Panc1 (cell line): ENCODE data around the gene RAP1GAP. TPM values are rescaled to one million over a fixed set of nuclear protein-coding genes. Genes with fewer than 3 reads are reported as not detected.

ENCODE experiments used
- ATAC-seq: fragments of 200-7000 bp; cut with Tn5 transposase; 2 replicates; pipeline ENCODE4 v1.9.1; 2020; ENCODE audit warnings: mild to moderate bottlenecking, moderate library complexity
- BruUV-seq: library from RNA; stranded (reverse); fragments of 400-500 nt; replicated peaks from 2 replicates; lab custom pipeline; 2021; lab: Mats Ljungman, UMichigan
- CTCF ChIA-PET: fragments of 300-600 bp; sonication (Branson Sonifier 250); formaldehyde crosslinking; loops from one replicate; lab custom pipeline; 2022; ENCODE audit warnings: antibody characterized with exemption; lab: Charles Lee
- POLR2A ChIA-PET: fragments of 300-600 bp; sonication (Branson Sonifier 250); formaldehyde crosslinking; loops from one replicate; lab custom pipeline; 2022; ENCODE audit warnings: antibody characterized with exemption; lab: Charles Lee
- DNase-seq: peaks from one replicate; pipeline ENCODE4 v3.0.0-alpha.2; 2010; ENCODE audit warnings: low read depth, low spot score
- H3K27ac ChIP-seq: 2 replicates; pipeline ENCODE4 v1.5.1; 2011; ENCODE audit warnings: mild to moderate bottlenecking, low read length, inconsistent platforms
- H3K27me3 ChIP-seq: fragments of 200-500 bp; sonication (Bioruptor generic); 2 replicates; pipeline ENCODE4 v1.6.0; 2014; ENCODE audit warnings: low read length, inconsistent platforms; ENCODE audit not compliant: control insufficient read depth, insufficient read depth
- H3K36me3 ChIP-seq: fragments of 200-500 bp; sonication (Bioruptor generic); 2 replicates; pipeline ENCODE4 v1.5.1; 2014; ENCODE audit warnings: inconsistent platforms, mild to moderate bottlenecking, low read length, moderate library complexity; ENCODE audit not compliant: control insufficient read depth, insufficient read depth
- H3K4me1 ChIP-seq: 2 replicates; pipeline ENCODE4 v1.5.1; 2011; ENCODE audit warnings: inconsistent platforms, mild to moderate bottlenecking, low read length, moderate library complexity; ENCODE audit not compliant: control insufficient read depth, insufficient read depth
- H3K4me3 ChIP-seq, 2 experiments: 2 replicates each; pipeline ENCODE4 v1.5.1; 2011 to 2012; ENCODE audit warnings: low read depth in 2 of 2, low read length in 2 of 2, mild to moderate bottlenecking in 2 of 2, inconsistent platforms in 1 of 2, moderate library complexity in 1 of 2
- H3K9me3 ChIP-seq: fragments of 200-500 bp; sonication (Bioruptor generic); 2 replicates; pipeline ENCODE4 v1.5.1; 2014; ENCODE audit warnings: low read depth, mild to moderate bottlenecking, inconsistent platforms, low read length, moderate library complexity; ENCODE audit not compliant: control insufficient read depth, insufficient read depth
- POLR2AphosphoS5 ChIP-seq: IDR thresholded peaks from 2 replicates; pipeline ENCODE4 v1.6.1; 2012; ENCODE audit warnings: mild to moderate bottlenecking, low read depth, low read length, moderate library complexity
- REST ChIP-seq, 2 experiments: IDR thresholded peaks; 2 replicates each; pipeline ENCODE4 v1.6.1; 2011 to 2012; ENCODE audit warnings: low read depth in 2 of 2, control low read depth in 1 of 2, low read length in 1 of 2, mild to moderate bottlenecking in 1 of 2, moderate library complexity in 1 of 2; ENCODE audit not compliant: insufficient read depth in 1 of 2
- SIN3A ChIP-seq: IDR thresholded peaks from 2 replicates; pipeline ENCODE4 v1.6.1; 2012; ENCODE audit warnings: low read depth, mild to moderate bottlenecking, low read length, moderate library complexity, borderline replicate concordance; ENCODE audit not compliant: insufficient read depth
- TCF7L2 ChIP-seq: IDR thresholded peaks from 2 replicates; pipeline ENCODE4 v1.6.1; 2011; ENCODE audit warnings: mild to moderate bottlenecking, low read depth, low read length, inconsistent platforms
- in situ Hi-C: cut with HindIII; loops from 2 replicates; pipeline ENCODE4 v1.10.0; 2016; ENCODE audit warnings: low sequenced_read_pairs, low pct_unique_long_range_greater_than_20kb
- intact Hi-C: fragments of 100-400 bp; cut with micrococcal nuclease; formaldehyde crosslinking; loops from one replicate; pipeline ENCODE4 v1.10.0; 2022; ENCODE audit not compliant: unreplicated experiment
- total RNA-seq: library from RNA; stranded (reverse); gene quantifications from one replicate; pipeline ENCODE4 v1.2.1, GENCODE V29; 2021; ENCODE audit not compliant: unreplicated experiment
- TF ChIP-seq, protein P1 (sequence below): fragments of 450-650 bp; IDR thresholded peaks from 2 replicates; pipeline ENCODE4 v1.5.1; 2017; ENCODE audit warnings: mild to moderate bottlenecking

Gene RAP1GAP
- total RNA-seq, 1 experiment from 2014 or later, result 4.6 TPM

DNA sequence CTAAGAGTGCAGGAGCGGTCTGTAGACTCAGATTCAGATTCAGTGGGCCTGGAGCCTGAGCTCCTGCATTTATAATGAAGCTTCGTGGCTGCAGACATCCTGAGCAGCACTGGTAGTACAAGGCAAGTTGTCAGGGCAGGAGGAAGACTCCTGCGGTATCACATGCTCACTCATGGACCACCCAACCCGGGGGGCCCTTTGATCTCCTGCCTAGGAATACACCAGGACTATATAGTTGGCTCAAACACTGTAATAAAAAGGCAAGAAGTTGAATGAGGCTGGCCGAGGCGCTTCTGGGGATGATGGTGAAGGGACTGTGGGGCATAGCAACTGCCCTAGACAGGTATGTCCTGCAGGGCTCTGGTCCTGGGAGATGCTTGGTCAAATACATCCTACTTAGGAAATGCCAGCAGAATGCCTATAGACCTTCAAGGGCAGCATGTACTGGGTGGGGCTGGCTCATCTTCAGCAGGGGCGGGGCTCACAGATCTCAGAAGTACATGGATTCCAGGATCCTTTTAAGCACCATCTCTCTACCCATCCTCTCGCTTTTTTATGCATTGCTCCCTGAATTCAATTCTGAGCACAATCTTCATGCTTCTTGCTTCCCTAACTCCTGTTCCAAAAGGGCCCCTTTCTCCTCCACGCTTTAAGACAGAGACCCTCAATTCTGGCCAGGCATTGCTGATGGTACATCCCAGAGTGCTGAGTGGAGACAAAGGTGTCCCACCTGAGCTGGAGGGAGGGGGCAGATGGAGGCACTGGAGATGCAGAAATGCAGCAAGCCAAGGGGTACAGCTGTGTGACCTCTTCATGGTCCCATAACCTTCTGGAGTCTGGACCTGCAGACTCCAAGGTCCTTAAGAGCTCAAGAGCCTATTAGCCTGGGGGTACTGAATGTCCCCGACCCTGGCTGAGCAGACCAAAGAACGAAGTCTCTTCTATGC lies 2.1 kb upstream of the RAP1GAP start:
- ChIA-PET CTCF (no interaction called here), POLR2A (no interaction called here)
- TF ChIP-seq SIN3A (no peak), POLR2AphosphoS5 (no peak), REST (IDR thresholded peaks at IDR 0.05; ENCODE audit: insufficient read depth in 1 of 2, low read depth in 2 of 2, low read length in 1 of 2) (no peak)
- TF ChIP-seq, protein P1, sequence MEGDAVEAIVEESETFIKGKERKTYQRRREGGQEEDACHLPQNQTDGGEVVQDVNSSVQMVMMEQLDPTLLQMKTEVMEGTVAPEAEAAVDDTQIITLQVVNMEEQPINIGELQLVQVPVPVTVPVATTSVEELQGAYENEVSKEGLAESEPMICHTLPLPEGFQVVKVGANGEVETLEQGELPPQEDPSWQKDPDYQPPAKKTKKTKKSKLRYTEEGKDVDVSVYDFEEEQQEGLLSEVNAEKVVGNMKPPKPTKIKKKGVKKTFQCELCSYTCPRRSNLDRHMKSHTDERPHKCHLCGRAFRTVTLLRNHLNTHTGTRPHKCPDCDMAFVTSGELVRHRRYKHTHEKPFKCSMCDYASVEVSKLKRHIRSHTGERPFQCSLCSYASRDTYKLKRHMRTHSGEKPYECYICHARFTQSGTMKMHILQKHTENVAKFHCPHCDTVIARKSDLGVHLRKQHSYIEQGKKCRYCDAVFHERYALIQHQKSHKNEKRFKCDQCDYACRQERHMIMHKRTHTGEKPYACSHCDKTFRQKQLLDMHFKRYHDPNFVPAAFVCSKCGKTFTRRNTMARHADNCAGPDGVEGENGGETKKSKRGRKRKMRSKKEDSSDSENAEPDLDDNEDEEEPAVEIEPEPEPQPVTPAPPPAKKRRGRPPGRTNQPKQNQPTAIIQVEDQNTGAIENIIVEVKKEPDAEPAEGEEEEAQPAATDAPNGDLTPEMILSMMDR, result no peak
- no peaks in the 10 kb centered on the region for H3K27me3 ChIP-seq
- intact Hi-C loops, result no loop called here
- no peak overlapping the region for H3K4me3 ChIP-seq
- DNase-seq (no peak), ATAC-seq (0 out of 2 replicates have a peak, but pooled peaks have one; percentile 1)
- in situ Hi-C loops, result no loop called here
- H3K27ac ChIP-seq, result no peak overlapping the region
- BruUV-seq, result no TSS peak
- H3K36me3 ChIP-seq, result no peaks in the 10 kb centered on the region
- H3K9me3 ChIP-seq, result no peaks in the 10 kb centered on the region
- peaks cover 15% of the 10 kb centered on the region for H3K4me1 ChIP-seq

- ATAC-seq (no peak), DNase-seq (no peak)
- H3K4me3 ChIP-seq, result no peak overlapping the region
- TF ChIP-seq POLR2AphosphoS5, result no peak
- no peak for TF ChIP-seq REST (IDR thresholded peaks at IDR 0.05; ENCODE audit: insufficient read depth in 1 of 2, low read depth in 2 of 2, low read length in 1 of 2)
- TF ChIP-seq SIN3A, result no peak
- TF ChIP-seq, protein P1, result no peak
- no peak for TF ChIP-seq TCF7L2
- in situ Hi-C loops (no loop called here), intact Hi-C loops (no loop called here)
- CTCF ChIA-PET, result no interaction called here
- H3K4me1 ChIP-seq, result peaks cover 15% of the 10 kb centered on the region
- no TSS peak for BruUV-seq
- POLR2A ChIA-PET, result no interaction called here
- no peak overlapping the region for H3K27ac ChIP-seq
- H3K27me3 ChIP-seq, result no peaks in the 10 kb centered on the region
- no peaks in the 10 kb centered on the region for H3K9me3 ChIP-seq
- no peaks in the 10 kb centered on the region for H3K36me3 ChIP-seq
Observed at GRCh38 chr1:21670059-21670881, 1.1 kb upstream of the RAP1GAP start.
